ENCODE data around the gene ITIH5.

ITIH5 gene

DNA sequence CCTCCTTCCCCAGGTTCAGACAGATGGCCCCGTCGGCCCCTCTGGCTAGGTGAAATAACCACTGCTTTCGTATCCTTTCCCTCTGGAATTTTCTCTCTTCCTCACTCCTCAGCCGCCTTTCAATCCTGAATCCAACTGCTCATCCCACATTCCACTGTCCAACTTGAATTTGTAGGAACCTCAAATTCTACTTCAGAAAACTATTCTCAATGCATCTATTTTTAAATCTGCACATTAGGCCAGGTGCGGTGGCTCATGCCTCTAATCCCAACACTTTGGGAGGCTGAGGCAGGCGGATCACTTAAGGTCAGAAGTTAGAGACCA lies 78.9 kb downstream of the ITIH5 start:
- H3K27ac Mint-ChIP-seq, result no peak overlapping the region
- DNase-seq, result no peak
- H3K4me3 Mint-ChIP-seq, result no peak overlapping the region
- H3K4me1 Mint-ChIP-seq, result peaks cover 21% of the 10 kb centered on the region
- no peaks in the 10 kb centered on the region for H3K27me3 Mint-ChIP-seq
- ATAC-seq, result no peak
- H3K9me3 Mint-ChIP-seq, result no peaks in the 10 kb centered on the region

GRCh38 chr10:7587168-7587864 lies 79.5 kb downstream of the ITIH5 start:
- H3K4me3 Mint-ChIP-seq, result no peak overlapping the region
- H3K27ac Mint-ChIP-seq, result peak overlapping the region in 1 of 2 donors; percentile 79
- peaks cover 21% of the 10 kb centered on the region for H3K4me1 Mint-ChIP-seq
- DNase-seq (no peak), ATAC-seq (no peak)
- no peaks in the 10 kb centered on the region for H3K27me3 Mint-ChIP-seq
- H3K9me3 Mint-ChIP-seq, result no peaks in the 10 kb centered on the region

- no peak overlapping the region for H3K4me3 Mint-ChIP-seq
- H3K27ac Mint-ChIP-seq, result peak overlapping the region; percentile 49 to 84
- ATAC-seq (no peak), DNase-seq (no peak)
- no peaks in the 10 kb centered on the region for H3K27me3 Mint-ChIP-seq
- peaks cover 10% of the 10 kb centered on the region for H3K4me1 Mint-ChIP-seq
- no peaks in the 10 kb centered on the region for H3K9me3 Mint-ChIP-seq
These were observed 81.5 kb downstream of the ITIH5 start for GRCh38 chr10:7585228-7585627.

- Mint-ChIP-seq H3K27ac (no peak overlapping the region), H3K9me3 (no peaks in the 10 kb centered on the region), H3K4me1 (peaks cover 10% of the 10 kb centered on the region), H3K4me3 (no peak overlapping the region), H3K27me3 (no peaks in the 10 kb centered on the region)
- DNase-seq, result no peak
- ATAC-seq, result no peak
These were observed 83.1 kb downstream of the ITIH5 start for GRCh38 chr10:7583626-7584025.

- H3K27ac Mint-ChIP-seq, result no peak overlapping the region
- peaks cover 9% of the 10 kb centered on the region for H3K4me1 Mint-ChIP-seq
- no peak overlapping the region for H3K4me3 Mint-ChIP-seq
- H3K27me3 Mint-ChIP-seq, result no peaks in the 10 kb centered on the region
- ATAC-seq (no peak), DNase-seq (no peak)
- H3K9me3 Mint-ChIP-seq, result no peaks in the 10 kb centered on the region
These were observed 86.2 kb downstream of the ITIH5 start for GRCh38 chr10:7580520-7580919.

GRCh38 chr10:7579681-7580080 lies 87.1 kb downstream of the ITIH5 start:
- Mint-ChIP-seq H3K4me1 (peaks cover under 1% of the 10 kb centered on the region), H3K9me3 (no peaks in the 10 kb centered on the region), H3K4me3 (no peak overlapping the region), H3K27ac (no peak overlapping the region), H3K27me3 (no peaks in the 10 kb centered on the region)
- DNase-seq (no peak), ATAC-seq (no peak)

- Mint-ChIP-seq H3K27ac (no peak overlapping the region), H3K4me1 (no peaks in the 10 kb centered on the region), H3K27me3 (no peaks in the 10 kb centered on the region), H3K4me3 (no peak overlapping the region), H3K9me3 (no peaks in the 10 kb centered on the region)
- ATAC-seq (no peak), DNase-seq (no peak)
These were observed 89.2 kb downstream of the ITIH5 start for GRCh38 chr10:7577579-7577978.

DNA sequence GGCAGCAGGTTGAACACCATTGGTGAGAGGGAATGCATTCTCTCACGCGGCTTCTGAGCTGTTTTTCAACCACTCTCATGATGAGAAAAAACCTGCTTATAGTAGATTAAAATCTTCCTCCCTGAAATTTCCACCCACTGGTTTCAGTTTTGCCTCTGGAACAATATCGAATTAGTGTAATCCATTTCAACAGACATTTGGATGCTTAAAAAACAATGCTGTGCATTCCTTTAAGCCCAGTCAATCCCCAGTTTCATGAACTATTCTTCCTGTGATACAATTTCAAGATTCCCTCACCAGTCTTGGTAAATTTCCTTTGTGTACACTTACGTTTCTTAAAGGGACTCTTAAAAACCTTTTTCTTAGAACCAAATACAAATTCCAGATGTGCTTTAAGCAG lies 89.6 kb downstream of the ITIH5 start:
- Mint-ChIP-seq H3K4me1 (no peaks in the 10 kb centered on the region), H3K9me3 (no peaks in the 10 kb centered on the region), H3K4me3 (no peak overlapping the region), H3K27me3 (no peaks in the 10 kb centered on the region), H3K27ac (no peak overlapping the region)
- ATAC-seq (no peak), DNase-seq (no peak)

DNA sequence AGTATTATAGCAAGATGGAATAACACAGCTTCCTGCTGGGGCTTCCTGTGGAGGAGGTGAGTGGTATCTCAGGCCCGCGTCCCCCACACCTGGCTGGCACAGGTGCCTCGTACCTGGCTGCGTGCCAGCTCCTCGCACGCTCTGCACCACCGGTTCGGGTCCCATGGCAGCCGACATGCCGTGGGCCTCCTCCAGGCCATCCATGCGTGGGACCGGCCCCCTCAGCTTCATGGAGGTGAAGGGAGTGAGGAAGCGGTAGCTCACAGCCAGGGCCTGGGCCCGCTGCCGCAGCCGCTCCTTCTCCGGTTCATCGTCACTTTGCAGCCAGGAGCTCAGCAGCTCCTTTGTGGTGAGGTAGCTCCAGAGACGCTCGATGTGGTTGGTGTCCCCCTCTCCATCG lies 90.4 kb downstream of the ITIH5 start:
- Mint-ChIP-seq H3K4me3 (no peak overlapping the region), H3K27ac (no peak overlapping the region), H3K9me3 (no peaks in the 10 kb centered on the region), H3K4me1 (no peaks in the 10 kb centered on the region), H3K27me3 (no peaks in the 10 kb centered on the region)
- no peak for ATAC-seq
- DNase-seq, result no peak

DNA sequence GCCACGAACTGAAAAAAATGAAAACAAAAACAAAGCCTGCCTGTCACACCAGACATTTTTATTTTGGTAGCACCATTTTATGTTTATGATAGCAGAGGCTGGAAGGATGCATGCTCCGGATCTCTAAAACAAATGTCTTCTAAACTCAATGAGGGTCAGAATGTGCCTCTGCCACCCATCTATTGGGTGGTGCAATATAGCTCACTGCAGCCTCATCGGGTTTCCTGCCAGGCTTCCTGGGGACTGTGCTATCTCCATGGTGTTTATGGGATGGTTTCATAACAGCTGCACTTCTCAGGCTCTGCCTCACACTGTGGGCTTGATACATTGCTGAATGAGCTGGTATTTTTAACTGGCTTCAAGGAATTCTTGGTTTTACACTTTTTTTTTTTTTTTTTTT lies 94.4 kb downstream of the ITIH5 start:
- Mint-ChIP-seq H3K27ac (no peak overlapping the region), H3K4me1 (no peaks in the 10 kb centered on the region), H3K27me3 (no peaks in the 10 kb centered on the region), H3K4me3 (no peak overlapping the region), H3K9me3 (no peaks in the 10 kb centered on the region)
- no peak for DNase-seq
- ATAC-seq, result no peak

GRCh38 chr10:7571981-7572380 lies 94.8 kb downstream of the ITIH5 start:
- Mint-ChIP-seq H3K27me3 (no peaks in the 10 kb centered on the region), H3K9me3 (no peaks in the 10 kb centered on the region), H3K27ac (no peak overlapping the region), H3K4me1 (no peaks in the 10 kb centered on the region), H3K4me3 (no peak overlapping the region)
- DNase-seq (no peak), ATAC-seq (no peak)

- no peak for ATAC-seq
- Mint-ChIP-seq H3K4me3 (no peak overlapping the region), H3K9me3 (no peaks in the 10 kb centered on the region), H3K4me1 (no peaks in the 10 kb centered on the region), H3K27ac (peak overlapping the region in 1 of 2 donors; percentile 64), H3K27me3 (no peaks in the 10 kb centered on the region)
- DNase-seq, result no peak
These were observed 98.7 kb downstream of the ITIH5 start for GRCh38 chr10:7567911-7568620.

- no peak for ATAC-seq
- H3K27me3 Mint-ChIP-seq, result no peaks in the 10 kb centered on the region
- H3K4me1 Mint-ChIP-seq, result no peaks in the 10 kb centered on the region
- no peak overlapping the region for H3K4me3 Mint-ChIP-seq
- DNase-seq, result no peak
- H3K9me3 Mint-ChIP-seq, result no peaks in the 10 kb centered on the region
- H3K27ac Mint-ChIP-seq, result no peak overlapping the region
These were observed 99.9 kb downstream of the ITIH5 start for GRCh38 chr10:7566891-7567290.

DNA sequence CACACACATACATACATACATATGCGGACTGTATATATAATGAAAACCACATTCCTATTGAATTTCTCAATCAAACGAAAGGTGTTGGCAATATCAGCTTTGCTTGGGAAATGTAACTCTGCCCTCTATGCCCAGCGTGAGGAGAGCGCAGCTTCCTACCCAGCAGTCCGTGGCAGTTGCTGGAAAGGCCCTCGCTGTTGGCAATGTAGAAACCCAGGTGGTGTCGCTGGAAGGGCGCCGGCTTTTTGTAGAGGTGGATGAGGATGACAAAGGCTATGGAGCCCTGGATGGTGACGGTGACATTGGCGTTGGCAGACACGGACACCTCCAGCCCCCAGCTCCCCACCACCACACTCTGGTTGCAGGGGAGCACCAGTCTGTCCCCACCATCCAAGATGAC lies 100.9 kb downstream of the ITIH5 start:
- Mint-ChIP-seq H3K4me3 (no peak overlapping the region), H3K4me1 (no peaks in the 10 kb centered on the region), H3K9me3 (no peaks in the 10 kb centered on the region), H3K27ac (peak overlapping the region in 1 of 2 donors; percentile 63), H3K27me3 (no peaks in the 10 kb centered on the region)
- DNase-seq (no peak), ATAC-seq (no peak)

- DNase-seq, result no peak
- no peak overlapping the region for H3K4me3 Mint-ChIP-seq
- no peak for ATAC-seq
- H3K27ac Mint-ChIP-seq, result no peak overlapping the region
- no peaks in the 10 kb centered on the region for H3K27me3 Mint-ChIP-seq
- H3K9me3 Mint-ChIP-seq, result no peaks in the 10 kb centered on the region
- H3K4me1 Mint-ChIP-seq, result no peaks in the 10 kb centered on the region
These were observed 103.0 kb downstream of the ITIH5 start for GRCh38 chr10:7563770-7564169.

GRCh38 chr10:7563368-7563767 lies 103.4 kb downstream of the ITIH5 start:
- no peak for ATAC-seq
- H3K9me3 Mint-ChIP-seq, result no peaks in the 10 kb centered on the region
- no peak overlapping the region for H3K4me3 Mint-ChIP-seq
- no peaks in the 10 kb centered on the region for H3K4me1 Mint-ChIP-seq
- no peak for DNase-seq
- H3K27ac Mint-ChIP-seq, result no peak overlapping the region
- no peaks in the 10 kb centered on the region for H3K27me3 Mint-ChIP-seq

- Mint-ChIP-seq H3K4me3 (no peak overlapping the region), H3K27ac (no peak overlapping the region), H3K9me3 (no peaks in the 10 kb centered on the region), H3K4me1 (no peaks in the 10 kb centered on the region), H3K27me3 (no peaks in the 10 kb centered on the region)
- DNase-seq, result no peak
- ATAC-seq, result no peak
These were observed 104.8 kb downstream of the ITIH5 start for GRCh38 chr10:7561985-7562384.

All from stimulated activated naive CD8-positive, alpha-beta T cell treated with anti-CD3 and anti-CD28 coated beads, Interleukin-15, amount 100 ng/mL, for 72 hours (primary cell).